ENCODE results near the gene CFAP119. TPM values are rescaled to one million over a fixed set of nuclear protein-coding genes. Genes with fewer than 3 reads are reported as not detected.

The CFAP119 gene
- total and polyA plus RNA-seq, 2 donors (not counting 3 experiments of a cell fraction or from before 2014, with no cell fraction given), result 6.5 to 9.5 TPM

- CTCF ChIA-PET, result no interaction called here
- Histone ChIP-seq H3K27ac (ENCODE audit: insufficient read depth, low read depth, low read length) (no peak overlapping the region), H3K4me1 (ENCODE audit: control insufficient read depth, extremely low read depth, insufficient read depth, low read length) (peaks cover 6% of the 10 kb centered on the region), H3K9me1 (replicated peaks; ENCODE audit: control insufficient read depth, extremely low read depth, insufficient read depth, low read length) (no peaks in the 10 kb centered on the region), H3K36me3 (ENCODE audit: control insufficient read depth in 2 of 2, extremely low read depth in 1 of 2, insufficient read depth in 2 of 2, low read length in 2 of 2) (peaks cover 0 to 19% of the 10 kb centered on the region in 2 experiments), H3K79me2 (ENCODE audit: control insufficient read depth, insufficient read depth, low read length) (no peaks in the 10 kb centered on the region), H3K4me3 (replicated peaks in 1 of 3; ENCODE audit: insufficient read depth in 1 of 3, low read depth in 1 of 3, low read length in 3 of 3) (no peak overlapping the region), H4K20me1 (replicated peaks; ENCODE audit: control insufficient read depth, extremely low read depth, insufficient read depth, low read length) (no peaks in the 10 kb centered on the region), H3K9me3 (replicated peaks; ENCODE audit: control insufficient read depth, insufficient read depth, low read length) (no peaks in the 10 kb centered on the region), H2AFZ (ENCODE audit: low read depth, low read length) (no peak overlapping the region), H3K4me2 (ENCODE audit: insufficient read depth, low read length) (no peak overlapping the region), H3K27me3 (ENCODE audit: control insufficient read depth in 2 of 2, insufficient read depth in 2 of 2, low read length in 2 of 2) (no peaks in the 10 kb centered on the region), H3K9ac (replicated peaks; ENCODE audit: extremely low read depth, insufficient read depth, low read length) (no peak overlapping the region)
- dilution Hi-C loops (cut with MboI; ENCODE audit: extremely low pct_ligation_motif_present, low sequenced_read_pairs), result no loop called here
- no peak for DNase-seq (ENCODE audit: low read depth, low spot score)
- POLR2A ChIA-PET, result no interaction called here
- intact Hi-C loops (cut with micrococcal nuclease), result no loop called here
- TF ChIP-seq POLR2AphosphoS5 (IDR thresholded peaks at IDR 0.05; ENCODE audit: insufficient read depth, low read depth, low read length) (no peak), EZH2 (IDR thresholded peaks at IDR 0.05; ENCODE audit: borderline replicate concordance, low read depth, low read length, severe bottlenecking) (no peak), JUN (IDR thresholded peaks at IDR 0.05; ENCODE audit: borderline replicate concordance, insufficient read depth, insufficient read length, low read depth) (no peak), GATA2 (IDR thresholded peaks at IDR 0.05; ENCODE audit: insufficient read depth, insufficient read length, low read depth, low read length) (no peak), MYC (IDR thresholded peaks at IDR 0.05; ENCODE audit: low read depth, low read length) (no peak), FOS (IDR thresholded peaks at IDR 0.05; ENCODE audit: borderline replicate concordance, insufficient read depth, low read length) (no peak), POLR2A (IDR thresholded peaks at IDR 0.05; ENCODE audit: low read depth, low read length) (no peak), MAX (IDR thresholded peaks at IDR 0.05; ENCODE audit: insufficient read depth, insufficient read length) (no peak), CTCF (IDR thresholded peaks at IDR 0.05; ENCODE audit: extremely low read depth in 1 of 2, insufficient read depth in 1 of 2, low read depth in 1 of 2, low read length in 2 of 2) (no peak)
- no peak for FAIRE-seq
- BruUV-seq (replicated peaks), result no TSS peak
Observed at GRCh38 chr16:30780021-30780420, 18.2 kb upstream of the CFAP119 start.

Measured in endothelial cell of umbilical vein (primary cell).